ENCODE results near the gene PANK4.

PANK4 gene

GRCh38 chr1:2556678-2557481, 30.5 kb upstream of the PANK4 start:
- TF ChIP-seq FOXM1 (IDR thresholded peaks at IDR 0.05; ENCODE audit: borderline replicate concordance, low read depth) (no peak), EGR1 (IDR thresholded peaks at IDR 0.05) (no peak), NFIC (IDR thresholded peaks at IDR 0.05) (no peak), USF1 (IDR thresholded peaks at IDR 0.05) (no peak), ZBTB7A (IDR thresholded peaks at IDR 0.05; ENCODE audit: low read depth) (no peak), CEBPB (IDR thresholded peaks at IDR 0.05) (no peak), TCF12 (IDR thresholded peaks at IDR 0.05; ENCODE audit: low read depth) (no peak), TEAD4 (IDR thresholded peaks at IDR 0.05) (no peak), REST (IDR thresholded peaks at IDR 0.05; ENCODE audit: low read depth) (no peak), MAX (IDR thresholded peaks at IDR 0.05) (no peak), RAD21 (IDR thresholded peaks at IDR 0.05; ENCODE audit: low read depth) (no peak)

GRCh38 chr1:2556277-2556677, 29.9 kb upstream of the PANK4 start, which contains the start of gene TNFRSF14:
Gene TNFRSF14, plus strand, starts transcription at chr1:2556371. Its CDS starts 294 bp downstream, at chr1:2556665.
- TF ChIP-seq TEAD4 (IDR thresholded peaks at IDR 0.05), result no peak
- TF ChIP-seq REST (IDR thresholded peaks at IDR 0.05; ENCODE audit: low read depth), result peak; percentile 59
- 0 out of 2 replicates have a peak, but pooled peaks have one; percentile 14 for TF ChIP-seq TCF12 (IDR thresholded peaks at IDR 0.05; ENCODE audit: low read depth)

GRCh38 chr1:2555634-2556276, 29.4 kb upstream of the PANK4 start:
- TF ChIP-seq ZBTB7A (IDR thresholded peaks at IDR 0.05; ENCODE audit: low read depth) (0 out of 2 replicates have a peak, but pooled peaks have one; percentile 15), MAX (IDR thresholded peaks at IDR 0.05) (0 out of 2 replicates have a peak, but pooled peaks have one; percentile 27), TEAD4 (IDR thresholded peaks at IDR 0.05) (no peak), USF1 (IDR thresholded peaks at IDR 0.05) (peak; percentile 58), CEBPB (IDR thresholded peaks at IDR 0.05) (no peak), EP300 (IDR thresholded peaks at IDR 0.05; ENCODE audit: borderline replicate concordance) (no peak)

GRCh38 chr1:2554621-2555387, 28.4 kb upstream of the PANK4 start:
- TF ChIP-seq RAD21 (IDR thresholded peaks at IDR 0.05; ENCODE audit: low read depth) (peak; percentile 59), CEBPB (IDR thresholded peaks at IDR 0.05) (no peak)

- no peak for TF ChIP-seq REST (IDR thresholded peaks at IDR 0.05; ENCODE audit: low read depth)
- TF ChIP-seq CEBPB (IDR thresholded peaks at IDR 0.05), result no peak
Measured at GRCh38 chr1:2553871-2554620, 27.6 kb upstream of the PANK4 start.
